ENCODE data around the gene SIL1. TPM values are rescaled to one million over a fixed set of nuclear protein-coding genes. Genes with fewer than 3 reads are reported as not detected.

Gene SIL1
- total and polyA plus RNA-seq, 2 of the 13 experiments (the other 11 are each of a cell fraction or from before 2014, with no cell fraction given), result 26.0 to 30.0 TPM

- no peak for TF ChIP-seq ZMAT3 (CRISPR knock-in tag; conservative IDR thresholded peaks at IDR 0.05)
- peak; percentile 58 for TF ChIP-seq PAXIP1 (CRISPR knock-in tag; conservative IDR thresholded peaks at IDR 0.05)
- TF ChIP-seq NFATC3 (CRISPR knock-in tag; IDR thresholded peaks at IDR 0.05), result no peak
- TF ChIP-seq ZMYM3 (CRISPR knock-in tag; IDR thresholded peaks at IDR 0.05), result no peak
- peak; percentile 50; the same call in 1 of the 2 replicates for TF ChIP-seq BCL6 (CRISPR knock-in tag; IDR thresholded peaks at IDR 0.05)
- TF ChIP-seq SPEN (CRISPR knock-in tag; IDR thresholded peaks at IDR 0.05; ENCODE audit: low read depth), result no peak
- no peak for TF ChIP-seq ONECUT2 (CRISPR knock-in tag; IDR thresholded peaks at IDR 0.05)
- TF ChIP-seq MLX (CRISPR knock-in tag; IDR thresholded peaks at IDR 0.05), result 0 out of 2 replicates have a peak, but pooled peaks have one; percentile 20
- no peak for TF ChIP-seq SOX6 (IDR thresholded peaks at IDR 0.05)
- TF ChIP-seq SOX6 (CRISPR knock-in tag; IDR thresholded peaks at IDR 0.05), result no peak
- TF ChIP-seq DNMT3B (CRISPR knock-in tag; conservative IDR thresholded peaks at IDR 0.05), result no peak
- TF ChIP-seq SUZ12 (IDR thresholded peaks at IDR 0.05; ENCODE audit: low read depth, low read length), result no peak
- no peak for TF ChIP-seq ZNF883 (CRISPR knock-in tag; IDR thresholded peaks at IDR 0.05; ENCODE audit: not compliant biosample characterization)
- no peak for TF ChIP-seq NR2F1 (CRISPR knock-in tag; IDR thresholded peaks at IDR 0.05)
- TF ChIP-seq ZNF572 (CRISPR knock-in tag; IDR thresholded peaks at IDR 0.05), result no peak
- TF ChIP-seq ZNF800 (CRISPR knock-in tag; IDR thresholded peaks at IDR 0.05), result no peak
- no peak for TF ChIP-seq HNRNPH1 (optimal IDR thresholded peaks at IDR 0.05; ENCODE audit: low read depth, low read length)
- no peak for TF ChIP-seq PHB2 (IDR thresholded peaks at IDR 0.05; ENCODE audit: partially characterized antibody)
- TF ChIP-seq ZZZ3 (CRISPR knock-in tag; IDR thresholded peaks at IDR 0.05; ENCODE audit: borderline replicate concordance), result no peak
- TF ChIP-seq ZNF747 (CRISPR knock-in tag; IDR thresholded peaks at IDR 0.05; ENCODE audit: borderline replicate concordance), result no peak
- no peak for TF ChIP-seq AHR (CRISPR knock-in tag; IDR thresholded peaks at IDR 0.05)
- TF ChIP-seq ZNF292 (CRISPR knock-in tag; IDR thresholded peaks at IDR 0.05; ENCODE audit: borderline replicate concordance, low read depth), result no peak
- TF ChIP-seq HOXA5 (CRISPR knock-in tag; IDR thresholded peaks at IDR 0.05), result no peak
- no peak for TF ChIP-seq GTF3A (CRISPR knock-in tag; conservative IDR thresholded peaks at IDR 0.05)
- no peak for TF ChIP-seq PHF5A (CRISPR knock-in tag; IDR thresholded peaks at IDR 0.05; ENCODE audit: low read depth, unreplicated experiment)
- TF ChIP-seq SP2 (CRISPR knock-in tag; IDR thresholded peaks at IDR 0.05), result no peak
These were observed 56.5 kb downstream of the SIL1 start (continued) for GRCh38 chr5:139141446-139142204.
